DMS153 treated with DMSO at 0.1 percent for 48 hours (cell line): ENCODE results near the gene POLR3H.
"Not testable (repeated sequence)": the region's sequence is repeated elsewhere in the genome, so short reads cannot be mapped to it uniquely, and the experiment has no call there.

Experiments used
- DNase-seq: peaks from one replicate; lab custom pipeline; 2025; ENCODE audit not compliant: unreplicated experiment; lab: John Stamatoyannopoulos, UW

The POLR3H gene, protein sequence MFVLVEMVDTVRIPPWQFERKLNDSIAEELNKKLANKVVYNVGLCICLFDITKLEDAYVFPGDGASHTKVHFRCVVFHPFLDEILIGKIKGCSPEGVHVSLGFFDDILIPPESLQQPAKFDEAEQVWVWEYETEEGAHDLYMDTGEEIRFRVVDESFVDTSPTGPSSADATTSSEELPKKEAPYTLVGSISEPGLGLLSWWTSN

DNA sequence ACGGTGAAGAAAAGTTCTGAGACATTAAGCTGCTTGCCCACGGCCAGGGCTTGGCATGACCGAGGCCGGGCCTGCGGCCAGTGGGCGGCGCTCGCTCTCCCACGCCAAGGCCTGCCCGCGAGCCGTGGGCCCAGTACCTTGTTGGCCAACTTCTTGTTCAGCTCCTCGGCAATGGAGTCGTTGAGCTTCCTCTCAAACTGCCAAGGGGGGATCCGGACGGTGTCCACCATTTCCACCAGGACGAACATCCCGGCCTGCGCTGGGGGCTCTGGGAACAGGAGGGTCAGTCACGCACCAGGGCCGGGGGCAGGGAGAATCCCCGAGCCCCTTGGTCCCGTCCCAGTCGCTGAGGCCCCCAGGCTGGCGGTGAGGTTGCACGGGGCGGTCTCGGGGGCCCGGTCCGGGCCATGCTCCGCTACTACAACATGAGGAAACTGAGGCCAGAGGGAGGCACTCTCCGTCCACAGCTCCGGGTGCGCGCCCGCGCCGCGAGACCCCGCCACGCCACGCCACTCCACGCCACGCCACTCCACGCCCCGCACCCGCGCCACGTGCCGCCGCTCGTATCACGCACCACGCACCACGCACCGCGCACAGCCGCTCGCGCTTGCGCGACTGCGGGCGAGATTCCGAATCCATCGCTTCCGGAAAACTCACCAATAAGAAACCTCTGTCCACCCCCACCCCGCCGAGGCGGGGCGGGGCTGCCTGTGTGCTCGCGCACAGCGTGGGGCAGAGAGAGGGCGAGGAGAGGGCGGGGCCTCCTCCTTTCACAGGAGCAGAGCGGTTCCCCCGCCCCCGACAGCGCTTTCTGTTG, at the start of gene POLR3H:
TSS of gene POLR3H (minus strand) at position 617 of the 817 bp plus-strand sequence. CDS start at position 248, 369 bp downstream.
- DNase-seq = peak; percentile 94

DNA sequence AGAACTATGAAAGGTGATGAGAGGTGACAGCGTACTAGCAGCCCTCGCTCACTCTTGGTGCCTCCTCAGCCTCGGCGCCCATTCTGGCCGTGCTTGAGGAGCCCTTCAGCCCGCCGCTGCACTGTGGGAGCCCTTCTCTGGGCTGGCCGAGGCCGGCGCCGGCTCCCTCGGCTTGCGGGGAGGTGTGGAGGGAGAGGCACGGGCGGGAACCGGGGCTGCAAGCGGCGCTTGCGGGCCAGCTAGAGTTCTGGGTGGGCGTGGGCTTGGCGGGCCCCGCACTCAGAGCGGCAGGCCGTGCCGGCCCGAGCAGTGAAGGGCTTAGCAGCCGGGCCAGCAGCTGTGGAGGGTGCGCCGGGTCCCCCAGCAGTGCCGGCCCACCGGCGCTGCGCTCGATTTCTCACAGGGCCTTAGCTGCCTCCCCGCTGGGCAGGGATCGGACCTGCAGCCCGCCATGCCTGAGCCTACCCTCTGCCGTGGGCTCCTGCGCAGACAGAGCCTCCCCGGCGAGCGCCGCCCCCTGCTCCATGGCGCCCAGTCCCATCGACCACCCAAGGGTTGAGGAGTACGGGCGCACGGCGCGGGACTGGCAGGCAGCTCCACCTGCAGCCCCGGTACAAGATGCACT, 49.2 kb upstream of the POLR3H start:
- DNase-seq = not testable (repeated sequence)

DNA sequence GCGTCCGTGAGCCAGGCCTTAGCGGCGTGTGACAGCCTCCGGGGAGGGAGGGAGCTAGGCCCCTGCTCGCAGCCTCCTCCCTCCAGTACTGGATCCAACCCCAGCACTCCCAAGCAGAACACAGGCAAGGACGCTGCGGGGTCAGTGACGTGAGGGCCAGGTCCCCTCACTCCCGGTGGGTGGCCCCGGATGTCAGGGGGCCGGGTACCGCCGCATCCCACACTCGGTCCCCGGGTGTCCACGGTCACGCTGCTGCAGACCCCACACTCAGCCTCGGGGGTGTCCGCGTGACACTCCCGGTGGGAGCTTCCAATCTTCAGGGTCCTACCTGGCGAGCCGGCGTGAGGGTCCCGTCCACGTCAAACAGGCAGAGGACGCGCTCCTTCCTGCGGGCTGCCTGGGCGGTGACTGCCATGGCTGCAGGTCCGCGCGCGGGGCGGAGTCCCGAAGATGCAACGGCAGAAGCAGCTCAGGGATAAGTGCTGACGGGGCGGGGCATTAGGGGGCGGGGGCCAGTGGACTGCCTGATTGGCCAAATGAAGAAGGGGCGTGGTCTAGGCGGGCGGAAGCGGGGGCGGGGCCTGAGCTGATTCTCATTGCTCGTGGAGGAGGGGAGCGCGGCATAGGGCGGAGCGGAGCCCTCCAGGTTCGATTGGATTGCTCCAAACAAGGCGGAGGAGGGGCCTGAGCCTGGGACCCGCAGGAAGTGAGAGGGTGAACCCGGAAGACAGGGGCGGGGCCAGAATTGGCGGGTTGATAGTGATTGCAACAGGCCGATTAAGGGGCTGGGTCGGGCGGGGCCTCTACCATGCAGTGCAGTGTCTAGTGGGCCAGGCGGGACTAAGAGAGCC, 45.3 kb upstream of the POLR3H start, which contains the start of gene PMM1:
TSS of gene PMM1 (minus strand) at position 450 of the 851 bp plus-strand sequence. CDS start at position 415, 35 bp downstream.
- peak; percentile 98 for DNase-seq

DNA sequence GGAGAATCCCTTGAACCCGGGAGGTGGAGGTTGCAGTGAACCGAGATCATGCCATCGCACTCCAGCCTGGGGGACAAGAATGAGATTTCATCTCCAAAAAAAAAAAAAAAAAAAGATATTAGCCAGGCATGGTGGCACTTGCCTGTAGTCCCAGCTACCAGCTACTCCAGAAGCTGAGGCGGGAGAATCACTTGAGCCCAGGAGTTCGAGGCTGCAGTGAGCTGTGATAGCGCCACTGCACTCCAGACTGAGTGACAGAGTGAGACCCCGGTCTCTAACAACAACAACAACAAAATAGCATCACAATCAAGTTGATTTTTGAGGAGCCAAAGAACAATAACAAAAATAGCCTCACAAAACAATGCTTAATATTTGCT, 43.1 kb upstream of the POLR3H start:
- DNase-seq = no peak

DNA sequence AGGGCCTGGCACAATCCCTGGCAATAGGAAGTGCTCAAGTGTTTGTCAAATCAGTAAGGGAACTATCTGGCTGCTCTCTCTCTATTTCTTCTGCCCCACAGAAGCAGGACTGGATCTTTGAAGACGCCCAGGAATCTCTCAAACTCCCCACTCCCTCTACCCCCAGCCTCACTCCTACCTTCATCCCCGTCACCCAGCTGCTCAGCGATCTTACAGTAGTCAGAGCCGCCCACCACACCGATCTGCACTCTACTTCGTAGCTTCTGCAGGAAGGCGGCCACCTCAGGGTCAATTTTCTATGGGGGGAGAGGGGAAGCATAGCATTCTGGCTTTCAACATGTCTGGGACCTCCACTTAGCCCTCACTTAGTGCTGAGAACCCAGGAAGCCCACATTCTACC, 41.6 kb upstream of the POLR3H start:
- DNase-seq = no peak

DNA sequence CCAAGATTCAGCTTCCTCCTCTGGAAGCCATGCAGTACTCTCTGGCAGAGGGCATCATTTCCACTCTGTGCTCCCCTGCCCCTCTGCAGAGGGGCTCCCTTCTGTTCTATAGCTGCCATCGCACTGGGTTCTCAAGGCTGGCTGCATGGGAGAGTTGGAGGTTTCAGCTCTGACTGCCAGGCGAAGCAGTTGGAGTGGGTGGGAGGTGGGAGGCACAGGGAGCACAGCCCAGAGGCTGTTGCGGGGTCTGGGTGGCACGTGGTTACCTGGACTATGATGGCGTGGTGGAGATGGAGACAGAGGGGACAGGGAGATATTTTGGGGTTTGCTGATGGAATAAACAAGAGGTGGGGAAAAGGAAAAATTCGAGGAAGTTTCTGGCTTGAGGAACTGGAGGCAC, 40.6 kb upstream of the POLR3H start:
- no peak for DNase-seq

DNA sequence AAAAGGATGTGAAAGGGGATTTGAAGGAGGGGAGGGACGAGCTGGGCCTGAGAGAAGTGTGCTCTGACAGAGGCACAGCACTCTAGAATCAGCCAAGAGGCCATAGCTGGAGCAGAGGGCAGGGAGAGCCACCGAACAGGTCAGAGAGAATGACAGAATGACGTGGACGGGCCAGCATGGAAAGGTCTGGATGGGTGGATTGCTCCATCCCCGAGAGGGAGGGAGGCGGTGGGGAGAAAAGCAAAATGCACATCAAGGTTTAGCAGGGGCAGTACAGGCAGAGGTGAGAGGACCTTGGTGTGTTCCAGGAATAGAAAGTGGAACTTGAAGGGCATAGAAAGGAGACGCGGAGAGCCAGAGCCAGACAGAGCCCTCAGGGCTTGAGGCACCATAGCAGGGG, 38.4 kb upstream of the POLR3H start:
- DNase-seq = no peak

DNA sequence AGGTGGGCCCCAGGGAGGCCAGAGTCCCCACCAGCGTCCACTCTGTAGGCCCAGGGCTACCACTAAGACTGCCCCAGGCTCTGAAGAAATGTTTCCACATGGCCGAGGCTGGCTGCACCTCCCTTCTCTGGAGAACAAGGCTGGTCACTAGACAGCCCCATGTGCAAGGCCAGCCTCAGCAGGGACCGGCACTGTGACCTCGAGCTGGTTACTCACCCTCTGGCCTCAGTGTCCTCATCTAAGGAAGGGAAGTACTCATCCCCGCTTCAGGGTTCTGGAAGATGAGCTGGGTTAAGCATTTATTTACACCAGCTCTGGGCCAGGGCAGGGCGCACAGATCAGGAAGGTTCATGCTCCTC, 35.7 kb upstream of the POLR3H start:
- no peak for DNase-seq

DNA sequence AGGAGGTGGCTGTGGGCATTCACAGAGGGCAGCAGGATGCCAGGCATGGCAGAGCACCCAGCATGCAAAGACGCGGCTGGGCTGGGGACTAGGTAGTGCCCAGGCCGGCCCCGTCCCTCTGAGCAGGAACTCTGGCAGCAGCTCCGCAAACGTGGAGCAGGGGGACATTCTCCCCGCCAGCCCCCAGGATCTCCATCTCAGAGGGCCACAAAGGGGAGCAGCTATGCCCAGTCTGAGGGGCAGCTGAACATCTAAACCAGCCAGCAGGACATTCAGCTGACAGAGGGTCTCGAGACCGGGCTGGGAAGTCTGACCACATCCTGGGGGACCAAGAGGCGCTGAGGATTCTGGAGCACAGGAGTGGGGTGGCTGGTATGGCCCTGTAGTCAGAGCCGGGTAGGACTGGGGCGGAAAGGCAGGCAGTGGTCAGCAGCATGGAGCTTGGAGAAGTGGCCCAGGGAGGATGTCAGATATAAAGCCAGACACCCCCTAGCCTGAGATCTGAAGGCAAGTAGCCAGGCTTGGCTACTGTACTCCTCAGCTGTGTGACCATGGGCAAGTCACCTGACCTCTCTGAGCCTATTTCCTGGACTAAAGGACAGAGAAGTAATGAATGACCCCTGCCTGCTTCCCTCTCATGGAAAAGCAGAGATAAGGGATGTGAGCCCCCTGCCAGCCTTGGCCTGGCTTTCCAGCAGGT, 35.2 kb upstream of the POLR3H start:
- no peak for DNase-seq

DNA sequence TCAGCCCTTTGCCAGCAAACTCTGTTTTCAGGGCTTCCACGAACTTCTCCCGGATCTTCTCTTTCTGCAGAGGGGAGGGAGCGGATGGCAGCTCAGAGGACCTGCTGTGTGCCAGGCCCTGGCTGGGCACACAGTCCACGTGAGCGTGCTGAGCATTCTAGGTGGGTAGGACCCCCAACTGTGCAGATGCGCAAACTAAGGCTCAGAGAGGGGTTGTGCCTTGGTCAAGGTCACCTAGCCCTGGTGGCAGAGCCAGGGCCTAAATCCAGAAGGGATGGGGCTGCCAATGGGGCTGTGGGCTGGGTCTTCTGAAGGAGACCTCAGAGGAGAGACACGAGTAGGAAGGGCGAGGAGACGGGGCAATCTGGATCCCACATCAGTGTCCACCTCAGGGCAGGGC, 34.5 kb upstream of the POLR3H start:
- no peak for DNase-seq

DNA sequence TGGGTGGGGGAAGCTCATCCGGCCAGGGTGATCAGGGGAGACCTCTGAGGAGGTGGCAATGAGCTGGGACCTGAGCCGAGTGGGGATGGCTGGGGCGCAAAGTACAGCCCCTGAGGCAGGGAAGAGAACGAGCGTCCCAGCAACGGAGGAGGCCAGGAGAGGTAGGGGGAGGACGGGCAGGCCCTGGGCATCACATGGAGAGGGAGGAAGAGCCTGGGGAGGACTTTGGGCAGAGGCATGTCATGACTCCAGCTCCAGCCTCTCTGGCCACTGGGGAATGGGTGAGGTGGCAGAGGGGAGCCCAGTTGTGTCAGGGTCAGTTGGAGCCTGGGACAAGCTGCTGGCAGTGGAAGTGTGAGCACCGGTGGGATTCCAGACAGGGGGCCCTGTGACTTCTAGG, 33.8 kb upstream of the POLR3H start:
- no peak for DNase-seq

DNA sequence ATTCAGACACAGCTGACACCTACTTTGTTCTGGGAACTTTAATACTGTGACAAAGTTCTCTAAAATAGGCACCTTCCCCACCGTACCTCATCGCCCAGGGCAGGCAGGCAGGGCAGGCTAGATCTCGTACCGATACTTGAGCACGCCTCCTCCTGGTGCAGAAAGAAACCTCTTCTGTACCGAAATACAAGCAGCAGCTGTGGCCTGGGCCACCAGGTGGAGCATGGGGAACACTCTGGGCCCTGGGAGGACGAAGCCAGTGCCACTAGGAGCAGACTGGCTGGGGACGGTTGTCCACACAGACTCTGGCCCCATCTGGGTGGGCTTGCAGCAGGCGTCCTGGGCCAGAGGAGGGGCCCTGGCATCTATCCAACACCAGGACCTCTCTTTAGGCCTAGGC, 32.6 kb upstream of the POLR3H start:
- DNase-seq = peak; percentile 12

DNA sequence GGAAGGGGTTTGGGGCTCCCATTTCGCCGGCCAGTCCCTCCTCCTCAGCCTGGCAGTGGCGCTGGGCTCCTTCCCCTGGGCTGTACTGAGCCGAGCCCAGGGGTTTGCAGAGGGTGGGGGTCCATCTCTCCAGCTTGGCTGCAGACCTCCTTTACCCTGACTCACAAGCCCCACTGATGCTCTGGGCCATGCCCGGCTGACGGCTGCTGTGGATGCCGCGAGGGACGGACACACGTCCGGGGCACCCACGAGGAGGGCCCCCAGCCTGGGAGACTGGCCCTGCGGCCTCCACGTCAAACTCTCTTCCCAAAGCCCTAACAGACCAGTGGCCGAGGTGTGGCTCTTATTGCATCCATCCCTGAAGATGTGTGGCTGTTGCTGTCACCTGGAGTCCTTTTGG, 31.3 kb upstream of the POLR3H start:
- no peak for DNase-seq

DNA sequence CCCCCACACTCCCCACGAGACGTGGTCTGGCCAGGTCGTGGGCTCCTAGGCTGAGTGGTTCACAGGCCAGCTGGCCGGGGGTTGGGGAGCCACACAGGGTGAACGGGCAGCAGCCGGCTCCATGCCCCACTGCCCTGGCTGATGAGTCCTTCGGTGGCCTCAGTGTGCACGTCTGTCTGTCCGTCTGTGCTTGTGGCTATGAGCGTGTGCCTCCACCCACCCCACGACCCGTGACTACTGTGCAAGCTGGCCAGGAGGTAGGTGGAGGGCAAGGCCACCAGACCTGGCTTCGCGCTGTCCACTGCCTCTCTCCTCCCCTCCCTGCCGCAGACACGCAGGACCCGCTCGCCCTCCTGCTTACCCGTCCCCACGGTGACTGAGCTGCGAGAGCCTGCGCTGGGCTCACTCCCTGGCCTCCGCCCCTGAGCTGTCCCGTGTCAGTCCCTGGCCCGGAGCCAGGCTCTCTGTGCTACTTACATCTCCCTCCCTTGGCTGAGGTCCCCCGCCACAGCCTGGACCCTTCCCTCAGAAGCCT, 30.6 kb upstream of the POLR3H start:
- no peak for DNase-seq

DNA sequence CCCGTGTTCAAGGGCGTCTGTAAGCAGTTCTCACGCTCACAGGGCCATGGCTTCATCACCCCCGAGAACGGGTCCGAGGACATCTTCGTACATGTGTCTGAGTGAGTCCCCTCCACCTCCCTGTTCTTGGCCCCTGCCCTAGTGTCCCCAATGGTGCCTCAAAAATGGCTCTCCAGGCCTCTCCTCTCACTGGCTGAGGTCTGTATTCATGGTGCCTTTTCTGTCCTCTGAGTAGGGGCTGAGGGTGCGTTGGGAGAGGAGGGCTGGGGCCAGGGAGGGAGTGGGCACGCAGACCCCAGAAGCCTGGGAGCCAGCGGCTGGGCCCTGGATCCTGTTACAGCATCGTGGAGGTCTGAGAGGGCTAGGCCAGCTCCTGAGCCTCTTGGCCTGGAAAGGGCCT, 29.4 kb upstream of the POLR3H start:
- no peak for DNase-seq

DNA sequence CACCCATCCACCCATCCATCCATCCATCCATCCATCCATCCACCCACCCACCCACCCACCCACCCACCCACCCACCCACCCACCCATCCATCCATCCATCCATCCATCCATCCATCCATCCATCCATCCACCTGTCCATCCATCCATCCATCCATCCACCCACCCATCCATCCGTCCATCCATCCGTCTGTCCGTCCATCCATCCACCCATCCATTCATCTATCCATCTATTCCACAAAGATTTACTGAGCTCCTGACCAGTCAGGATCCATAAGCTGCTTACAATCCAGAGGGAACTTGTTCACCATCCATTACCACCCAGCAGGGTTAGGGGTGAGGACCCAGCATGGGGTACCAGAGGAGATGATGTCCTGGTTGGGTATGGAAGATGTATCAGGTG, 28.0 kb upstream of the POLR3H start:
- DNase-seq = not testable (repeated sequence)

DNA sequence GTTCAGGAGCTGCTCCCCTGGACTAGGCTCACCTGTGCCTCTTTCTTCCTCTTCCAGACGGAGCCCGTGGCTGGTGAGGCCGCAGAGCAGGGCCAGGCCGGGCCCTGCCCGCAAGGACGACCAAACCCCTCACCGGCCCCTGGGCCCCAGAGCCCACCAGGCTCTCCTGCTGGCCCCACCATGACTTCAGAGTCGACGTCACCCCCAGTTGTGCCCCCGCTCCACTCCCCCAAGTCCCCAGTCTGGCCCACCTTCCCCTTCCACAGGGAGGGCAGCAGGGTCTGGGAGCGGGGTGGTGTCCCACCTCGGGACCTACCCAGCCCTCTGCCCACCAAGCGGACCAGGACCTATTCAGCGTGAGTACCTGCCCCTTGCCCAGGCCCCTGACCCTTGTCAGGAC, 27.5 kb upstream of the POLR3H start:
- no peak for DNase-seq

DNA sequence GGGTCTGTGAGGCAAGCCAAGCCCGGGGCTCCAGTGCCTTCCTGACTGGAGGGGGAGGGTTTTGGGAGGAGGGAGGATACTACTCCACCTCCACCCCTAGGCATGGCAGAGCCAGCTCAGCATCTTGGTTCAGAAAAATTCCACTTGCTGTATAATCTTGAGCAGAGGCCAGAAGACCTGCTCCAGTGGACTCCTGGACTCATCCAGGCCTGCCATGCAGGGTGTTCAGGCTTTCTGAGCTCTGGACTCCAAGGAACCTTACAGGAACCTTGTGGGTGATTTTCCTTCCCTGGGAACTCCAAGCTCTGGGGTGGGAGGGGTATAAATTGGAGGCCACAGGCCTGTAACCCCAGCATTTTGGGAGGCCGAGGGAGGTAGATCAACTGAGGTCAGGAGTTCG, 26.0 kb upstream of the POLR3H start:
- DNase-seq = no peak

DNA sequence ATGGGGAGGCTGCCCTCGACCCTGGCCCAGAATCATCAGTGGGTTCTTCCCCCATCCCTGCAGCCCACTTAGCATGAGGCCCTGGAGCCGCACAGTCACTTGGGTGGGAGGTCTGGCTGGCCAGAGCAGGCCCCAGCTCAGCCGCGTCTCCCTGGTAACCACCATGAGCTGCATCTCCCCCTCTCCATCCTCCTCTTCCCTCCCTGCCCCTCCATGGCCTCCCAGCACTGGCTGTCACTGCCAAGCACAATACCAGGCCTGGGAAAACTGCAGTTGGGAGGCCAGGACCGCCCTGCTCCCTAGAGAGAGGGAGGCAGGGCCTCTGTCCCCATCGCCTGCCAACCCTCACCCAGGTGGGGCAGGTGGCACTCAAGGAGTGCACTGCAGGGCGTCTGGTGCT, 24.5 kb upstream of the POLR3H start:
- no peak for DNase-seq

DNA sequence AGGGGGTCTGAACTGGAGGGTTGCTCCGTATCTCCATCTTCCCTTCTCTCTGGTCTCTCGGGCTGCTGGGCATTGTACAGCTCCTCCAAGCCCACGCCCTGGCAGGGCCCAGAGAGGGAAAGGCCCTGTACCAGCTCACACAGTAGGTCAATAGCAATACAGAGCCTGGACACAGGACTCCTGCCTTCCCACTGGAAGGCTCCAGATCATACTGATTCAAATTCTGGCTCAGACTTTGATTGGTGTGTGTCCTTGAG, 23.2 kb upstream of the POLR3H start:
- DNase-seq = no peak
